Karpas-422 (cell line): ENCODE results near the gene KCTD16. TPM values are rescaled to one million over a fixed set of nuclear protein-coding genes. Genes with fewer than 3 reads are reported as not detected.

ENCODE experiments used
- DNase-seq: peaks from one replicate; pipeline ENCODE4 v3.0.0-alpha.2; 2015
- H2AFZ ChIP-seq: fragments of 200-600 bp; sonication (generic); 2 replicates; pipeline ENCODE4 v1.6.1; 2014; ENCODE audit warnings: antibody characterized with exemption, low read length, mixed read lengths
- H3K27ac ChIP-seq: fragments of 200-600 bp; sonication (generic); 2 replicates; pipeline ENCODE4 v1.5.1; 2014; ENCODE audit warnings: mild to moderate bottlenecking, low read length, moderate library complexity
- H3K27me3 ChIP-seq: fragments of 200-600 bp; sonication (generic); 2 replicates; pipeline ENCODE4 v1.6.1; 2014; ENCODE audit warnings: low read length, mixed read lengths
- H3K36me3 ChIP-seq: fragments of 200-600 bp; sonication (generic); 2 replicates; pipeline ENCODE4 v1.6.1; 2014; ENCODE audit warnings: low read length, mixed read lengths; ENCODE audit not compliant: insufficient read depth
- H3K4me1 ChIP-seq: fragments of 200-600 bp; sonication (generic); 2 replicates; pipeline ENCODE4 v1.6.1; 2014; ENCODE audit warnings: mild to moderate bottlenecking, low read length, mixed read lengths
- H3K4me2 ChIP-seq: fragments of 200-600 bp; sonication (generic); 2 replicates; pipeline ENCODE4 v1.6.1; 2014; ENCODE audit warnings: low read length, low read depth, mild to moderate bottlenecking; ENCODE audit not compliant: poor library complexity, severe bottlenecking
- H3K4me3 ChIP-seq: fragments of 200-600 bp; sonication (generic); 2 replicates; pipeline ENCODE4 v1.5.1; 2014; ENCODE audit warnings: mild to moderate bottlenecking, antibody characterized with exemption, low read length, mixed read lengths
- H3K79me2 ChIP-seq: fragments of 200-600 bp; sonication (generic); 2 replicates; pipeline ENCODE4 v1.6.1; 2014; ENCODE audit warnings: mild to moderate bottlenecking, low read length, mixed read lengths
- H3K9ac ChIP-seq: fragments of 200-600 bp; sonication (generic); 2 replicates; pipeline ENCODE4 v1.6.0; 2014; ENCODE audit warnings: low read length
- H3K9me2 ChIP-seq: fragments of 200-600 bp; sonication (generic), shearing (Covaris generic); replicated peaks from 2 replicates; pipeline ENCODE4 v1.6.0; 2014; ENCODE audit warnings: mild to moderate bottlenecking, low read length, moderate library complexity; ENCODE audit not compliant: insufficient read depth
- H3K9me3 ChIP-seq: fragments of 300-700, 200-600 bp; sonication (generic); 2 replicates; pipeline ENCODE4 v1.6.1; 2014; ENCODE audit warnings: low read length, mixed read lengths
- H4K20me1 ChIP-seq: fragments of 200-600 bp; sonication (generic); 2 replicates; pipeline ENCODE4 v1.6.1; 2014; ENCODE audit warnings: mild to moderate bottlenecking, antibody characterized with exemption, low read length, low read depth; ENCODE audit not compliant: insufficient read depth
- total RNA-seq: library from RNA; depleted of rRNA; stranded (reverse); fragments of >200 nt; shearing (Covaris generic); gene quantifications from 2 replicates; pipeline ENCODE4 v1.2.3, GENCODE V29; 2014; ENCODE audit warnings: low replicate concordance

KCTD16 gene
- total RNA-seq, 1 experiment from 2014 or later: 0.11 TPM

DNA sequence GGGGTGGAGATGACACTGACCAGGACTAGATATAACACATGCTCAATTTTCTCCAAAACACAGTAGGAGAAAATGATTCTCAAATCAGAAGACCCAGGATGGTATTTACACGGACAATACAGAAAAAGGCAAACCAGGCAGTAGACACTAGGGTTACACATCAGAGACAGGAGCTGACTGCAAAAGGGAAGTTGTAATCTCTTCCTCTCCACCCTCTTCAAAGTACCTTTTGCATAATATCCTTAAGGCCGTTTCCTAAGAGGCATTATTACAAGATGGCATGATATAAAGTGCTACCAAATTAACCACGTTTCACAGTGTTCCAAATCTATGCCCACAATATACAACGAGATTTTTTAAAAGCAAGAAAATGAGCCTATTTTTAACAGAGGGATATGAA is 39.4 kb upstream of the KCTD16 start:
- Histone ChIP-seq H3K79me2 (no peaks in the 10 kb centered on the region), H3K4me2 (no peak overlapping the region), H3K9ac (no peak overlapping the region), H3K4me1 (no peaks in the 10 kb centered on the region), H4K20me1 (no peaks in the 10 kb centered on the region), H2AFZ (no peak overlapping the region), H3K27ac (no peak overlapping the region), H3K9me3 (no peaks in the 10 kb centered on the region), H3K4me3 (no peak overlapping the region), H3K9me2 (no peaks in the 10 kb centered on the region), H3K36me3 (no peaks in the 10 kb centered on the region), H3K27me3 (no peaks in the 10 kb centered on the region)
- no peak for DNase-seq

DNA sequence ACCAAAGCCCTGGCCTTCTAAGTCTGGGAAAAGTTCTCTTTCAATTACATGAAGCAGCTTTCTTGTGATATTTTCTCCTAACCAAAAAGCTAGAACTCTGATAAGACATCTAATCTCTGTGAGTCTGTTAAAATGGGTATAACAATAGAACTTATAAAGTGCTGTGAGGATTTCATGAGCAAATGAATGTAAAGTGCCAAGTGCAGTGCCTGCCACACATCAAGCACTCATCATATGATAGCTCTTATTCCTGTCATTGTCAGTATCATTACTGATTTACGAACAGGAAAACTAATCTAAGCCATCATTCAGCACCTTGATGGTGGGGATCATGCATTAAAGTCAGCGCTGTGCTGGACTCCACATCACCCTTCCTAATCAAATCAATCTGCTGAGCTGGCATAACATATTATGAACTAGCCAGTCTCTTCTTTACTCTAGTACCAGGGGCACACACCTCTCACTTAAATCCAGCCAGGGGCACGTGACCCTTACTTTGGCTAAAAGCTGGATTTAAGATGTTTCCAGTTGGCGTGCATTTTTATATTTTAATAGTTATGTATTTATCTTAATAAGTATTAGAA is 37.5 kb upstream of the KCTD16 start:
- DNase-seq: no peak
- Histone ChIP-seq H3K9me3 (no peaks in the 10 kb centered on the region), H3K9ac (no peak overlapping the region), H3K27ac (no peak overlapping the region), H2AFZ (no peak overlapping the region), H3K27me3 (no peaks in the 10 kb centered on the region), H3K4me3 (no peak overlapping the region), H3K4me2 (no peak overlapping the region), H3K4me1 (peaks cover 2% of the 10 kb centered on the region), H3K9me2 (no peaks in the 10 kb centered on the region), H3K79me2 (no peaks in the 10 kb centered on the region), H3K36me3 (no peaks in the 10 kb centered on the region), H4K20me1 (no peaks in the 10 kb centered on the region)

GRCh38 chr5:144134194-144134826 is 36.4 kb upstream of the KCTD16 start:
- no peak overlapping the region for H3K4me2 ChIP-seq
- H3K36me3 ChIP-seq: no peaks in the 10 kb centered on the region
- no peak for DNase-seq

GRCh38 chr5:144135113-144135762 is 35.4 kb upstream of the KCTD16 start:
- Histone ChIP-seq H3K27ac (no peak overlapping the region), H3K36me3 (no peaks in the 10 kb centered on the region), H3K27me3 (no peaks in the 10 kb centered on the region), H3K4me2 (no peak overlapping the region), H2AFZ (no peak overlapping the region), H3K9me2 (no peaks in the 10 kb centered on the region), H4K20me1 (no peaks in the 10 kb centered on the region), H3K9me3 (no peaks in the 10 kb centered on the region), H3K4me1 (peaks cover 5% of the 10 kb centered on the region), H3K4me3 (no peak overlapping the region), H3K79me2 (no peaks in the 10 kb centered on the region), H3K9ac (no peak overlapping the region)
- no peak for DNase-seq

More at GRCh38 chr5:144134194-144134826, 36.4 kb upstream of the KCTD16 start:
- H2AFZ ChIP-seq: no peak overlapping the region
- no peak overlapping the region for H3K27ac ChIP-seq
- no peaks in the 10 kb centered on the region for H3K9me3 ChIP-seq
- H4K20me1 ChIP-seq: no peaks in the 10 kb centered on the region
- no peaks in the 10 kb centered on the region for H3K27me3 ChIP-seq
- H3K9ac ChIP-seq: no peak overlapping the region
- H3K9me2 ChIP-seq: no peaks in the 10 kb centered on the region
- peaks cover 5% of the 10 kb centered on the region for H3K4me1 ChIP-seq
- no peaks in the 10 kb centered on the region for H3K79me2 ChIP-seq
- H3K4me3 ChIP-seq: no peak overlapping the region

DNA sequence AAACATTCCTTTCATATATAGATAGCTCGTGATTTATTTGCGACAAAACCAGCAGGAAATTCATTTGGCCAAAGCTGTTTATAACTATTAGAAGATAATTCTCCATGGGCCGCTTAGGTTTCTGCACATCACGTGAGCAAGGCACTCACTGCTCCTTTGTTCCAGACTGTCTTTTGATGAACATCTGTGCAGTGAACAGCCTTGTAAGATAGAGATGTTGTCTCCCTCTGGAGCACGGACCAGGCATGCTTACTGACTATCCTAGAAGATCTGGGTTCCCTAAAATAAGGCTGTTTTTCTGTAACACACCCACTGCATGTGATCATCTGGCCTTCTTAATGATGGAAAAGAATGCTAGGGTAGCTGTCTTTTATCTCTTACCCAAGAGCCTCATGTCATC is 31.1 kb upstream of the KCTD16 start:
- Histone ChIP-seq H3K36me3 (no peaks in the 10 kb centered on the region), H3K9me3 (no peaks in the 10 kb centered on the region)

DNA sequence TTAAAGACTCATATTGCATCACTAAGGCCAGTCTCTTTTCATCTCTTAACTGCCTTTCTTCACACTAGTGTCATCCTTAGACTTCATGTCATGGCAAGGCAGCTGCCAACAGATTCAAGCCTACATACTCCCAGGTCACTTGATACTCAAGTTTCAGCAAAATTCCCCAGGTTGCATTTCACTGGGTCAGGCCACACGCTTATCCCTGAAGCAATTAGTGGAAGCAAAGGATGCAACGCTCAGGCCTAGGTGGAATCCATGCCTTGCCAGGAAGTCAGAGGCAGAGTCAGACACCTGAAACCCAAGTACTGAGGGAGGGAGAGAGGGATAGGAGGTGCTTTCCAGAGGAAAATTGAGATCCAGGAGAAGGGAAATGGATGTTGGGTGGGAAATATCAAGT is 29.1 kb upstream of the KCTD16 start:
- H3K4me3 ChIP-seq: no peak overlapping the region
- H3K79me2 ChIP-seq: no peaks in the 10 kb centered on the region
- peaks cover 15% of the 10 kb centered on the region for H3K4me1 ChIP-seq
- H2AFZ ChIP-seq: no peak overlapping the region; the same call in 1 of the 2 replicates
- no peak for DNase-seq
- H3K4me2 ChIP-seq: no peak overlapping the region
- H4K20me1 ChIP-seq: no peaks in the 10 kb centered on the region
- H3K27ac ChIP-seq: no peak overlapping the region
- H3K9me2 ChIP-seq: no peaks in the 10 kb centered on the region
- no peaks in the 10 kb centered on the region for H3K9me3 ChIP-seq
- no peaks in the 10 kb centered on the region for H3K27me3 ChIP-seq
- H3K36me3 ChIP-seq: no peaks in the 10 kb centered on the region
- H3K9ac ChIP-seq: no peak overlapping the region

More for the DNA sequence above, 31.1 kb upstream of the KCTD16 start:
- Histone ChIP-seq H4K20me1 (no peaks in the 10 kb centered on the region), H3K9me2 (no peaks in the 10 kb centered on the region), H2AFZ (no peak overlapping the region), H3K27me3 (no peaks in the 10 kb centered on the region), H3K4me3 (no peak overlapping the region), H3K4me1 (peaks cover 15% of the 10 kb centered on the region), H3K4me2 (no peak overlapping the region), H3K9ac (no peak overlapping the region), H3K79me2 (no peaks in the 10 kb centered on the region), H3K27ac (no peak overlapping the region)
- no peak for DNase-seq

DNA sequence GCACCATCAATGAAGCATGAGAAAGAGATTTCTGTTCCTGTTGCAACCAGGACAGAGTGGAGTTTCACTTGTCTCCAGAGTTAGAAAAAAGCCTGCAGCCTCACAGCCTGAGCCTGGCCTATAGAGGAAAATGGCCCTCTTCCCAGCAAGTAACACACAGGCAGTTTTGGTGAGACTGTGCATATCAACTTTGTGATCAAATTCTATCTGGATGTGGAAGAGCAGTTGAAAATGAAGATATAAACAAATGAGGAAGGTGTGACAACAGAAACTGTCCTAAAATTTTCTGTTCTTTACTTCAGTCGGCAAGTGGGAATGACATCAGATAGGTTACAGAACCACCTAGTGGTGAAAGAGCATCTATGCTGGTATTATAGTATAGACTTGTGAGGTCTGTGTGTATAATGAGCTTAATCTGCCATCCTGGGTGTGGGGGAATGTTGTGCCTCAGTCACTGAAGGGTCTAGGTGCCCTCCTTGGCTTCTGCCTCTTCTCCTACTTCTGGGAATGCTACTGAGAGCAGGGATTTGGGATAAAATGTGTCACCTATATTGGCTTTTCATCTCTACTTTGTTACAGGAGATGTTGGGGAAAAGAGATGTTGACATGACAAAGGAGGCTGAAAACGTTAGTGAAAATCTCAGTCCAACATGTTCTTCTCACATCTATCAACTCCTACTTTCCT is 28.4 kb upstream of the KCTD16 start:
- Histone ChIP-seq H3K4me1 (peaks cover 15% of the 10 kb centered on the region), H3K9me2 (no peaks in the 10 kb centered on the region), H3K27ac (no peak overlapping the region), H3K4me3 (no peak overlapping the region), H3K4me2 (peak overlapping the region; percentile 6), H3K27me3 (no peaks in the 10 kb centered on the region), H3K9me3 (no peaks in the 10 kb centered on the region), H3K79me2 (no peaks in the 10 kb centered on the region), H4K20me1 (no peaks in the 10 kb centered on the region), H3K9ac (no peak overlapping the region), H3K36me3 (no peaks in the 10 kb centered on the region), H2AFZ (peak overlapping the region; percentile 76)
- peak; percentile 76 for DNase-seq

DNA sequence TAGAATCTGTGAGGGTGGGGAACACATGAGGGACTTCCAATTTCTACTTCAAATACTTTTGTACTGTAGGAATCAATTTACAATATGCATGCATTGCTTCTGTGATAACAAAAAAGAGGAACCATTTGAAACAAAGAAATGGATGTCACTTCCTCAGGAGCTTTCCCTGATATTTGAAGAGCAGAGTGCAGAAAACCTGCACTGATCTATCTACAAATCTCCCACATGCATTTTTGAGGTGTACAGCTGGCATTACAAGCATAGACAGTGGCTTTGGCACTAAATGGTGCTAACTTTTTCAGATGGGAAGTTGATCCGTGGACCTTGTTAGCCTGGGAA is 27.9 kb upstream of the KCTD16 start:
- Histone ChIP-seq H3K79me2 (no peaks in the 10 kb centered on the region), H3K27ac (no peak overlapping the region), H2AFZ (peak overlapping the region; percentile 76)

More for the DNA sequence above, 27.9 kb upstream of the KCTD16 start:
- H3K9me2 ChIP-seq: no peaks in the 10 kb centered on the region
- no peaks in the 10 kb centered on the region for H3K27me3 ChIP-seq
- no peaks in the 10 kb centered on the region for H4K20me1 ChIP-seq
- H3K4me2 ChIP-seq: peak overlapping the region; percentile 6
- H3K4me1 ChIP-seq: peaks cover 15% of the 10 kb centered on the region
- H3K9ac ChIP-seq: no peak overlapping the region
- no peaks in the 10 kb centered on the region for H3K36me3 ChIP-seq
- DNase-seq: no peak
- H3K9me3 ChIP-seq: no peaks in the 10 kb centered on the region
- no peak overlapping the region for H3K4me3 ChIP-seq
